Left renal cortex interstitium (tissue), 4 donors: ENCODE results near the gene SIPA1L2. TPM values are rescaled to one million over a fixed set of nuclear protein-coding genes. Genes with fewer than 3 reads are reported as not detected.

Experiments
- DNase-seq, 4 donors: peaks; one replicate each; pipeline ENCODE4 v3.0.0-alpha.2; 2013; ENCODE audit warnings: low read depth in 4 of 4, low spot score in 2 of 4, missing footprints in 1 of 4
- polyA plus RNA-seq, 4 donors: library from polyadenylated mRNA; unstranded; fragments of 120-200 nt; gene quantifications; one replicate each; pipeline ENCODE4 v1.2.1, GENCODE V29; 2013; ENCODE audit not compliant: insufficient read length in 4 of 4

Gene SIPA1L2
- polyA plus RNA-seq, 4 donors: 26.6 to 40.8 (median 30.5) TPM

DNA sequence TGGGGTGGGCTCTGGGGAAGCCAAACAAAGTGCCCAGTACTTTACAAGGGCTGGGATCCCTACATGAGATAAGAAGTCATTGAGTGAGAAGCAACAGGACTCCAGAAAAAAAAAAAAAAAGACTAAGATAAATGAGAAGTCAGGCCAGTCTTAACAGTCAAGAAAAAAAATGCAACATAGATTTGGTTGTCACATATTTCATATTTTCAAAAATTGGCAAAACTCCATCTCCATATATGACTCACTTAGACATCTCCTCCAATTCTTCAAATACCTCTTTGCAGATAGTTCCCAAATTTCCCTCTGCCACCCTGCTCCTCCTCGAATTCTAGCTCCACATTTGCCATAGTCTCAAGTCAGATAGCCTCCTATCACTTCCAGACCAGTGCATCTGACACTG is 20.9 kb upstream of the SIPA1L2 start:
- DNase-seq: no peak

DNA sequence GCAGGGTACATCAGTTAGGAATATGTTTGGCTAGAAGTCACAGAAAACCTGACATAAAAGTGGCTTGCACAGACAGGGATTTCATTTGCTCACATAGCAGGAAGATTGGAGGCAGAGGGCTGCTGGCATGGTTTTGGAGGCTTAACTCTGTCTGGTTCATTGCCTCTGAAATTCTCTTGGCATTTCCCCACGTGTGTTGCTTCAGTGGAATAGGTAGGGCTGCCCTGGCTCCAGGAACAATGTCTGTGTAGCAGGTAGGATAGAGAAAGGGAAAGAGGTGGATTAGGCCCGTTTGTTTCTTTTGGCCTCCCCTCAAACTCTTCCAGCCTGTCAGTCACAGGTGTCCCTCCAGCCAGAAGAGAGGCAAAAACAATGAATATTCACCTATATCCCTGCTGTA is 20.5 kb upstream of the SIPA1L2 start:
- DNase-seq: no peak

DNA sequence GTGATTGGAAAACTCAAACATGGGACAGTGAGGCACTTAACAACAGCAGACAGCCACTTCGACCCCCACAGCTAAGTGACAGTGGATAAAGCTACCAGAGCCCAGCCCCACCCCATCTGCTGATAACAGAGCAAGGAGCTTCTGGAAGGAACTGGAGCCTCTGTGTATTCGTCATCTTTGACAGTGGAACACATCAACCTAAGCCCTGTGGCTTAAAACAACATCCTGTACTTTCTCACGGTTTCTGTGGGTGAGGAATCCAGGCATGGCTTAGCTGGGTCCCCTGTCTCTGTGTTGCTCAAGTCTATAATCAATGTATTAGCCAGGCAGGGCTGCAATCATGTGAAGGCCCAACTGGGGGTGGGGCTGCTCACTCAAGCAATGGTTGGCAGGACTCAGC is 18.4 kb upstream of the SIPA1L2 start:
- DNase-seq: no peak

DNA sequence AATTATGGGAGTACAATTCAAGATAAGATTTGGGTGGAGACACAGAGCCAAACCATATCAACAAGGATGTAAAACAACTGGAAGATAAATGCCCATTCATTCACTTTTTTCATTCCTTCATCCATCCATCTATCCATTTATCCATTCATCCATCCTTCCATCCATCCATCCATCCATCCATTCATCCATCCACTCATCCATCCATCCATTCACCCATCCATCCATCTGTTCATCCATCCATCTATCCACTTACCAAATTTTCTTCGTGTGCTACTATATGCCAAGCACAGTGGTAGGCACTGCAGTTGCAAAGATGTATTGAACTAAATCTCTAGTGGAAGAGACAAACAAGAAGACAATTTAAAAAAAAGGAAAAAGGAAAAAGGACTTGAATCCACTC is 14.3 kb upstream of the SIPA1L2 start:
- DNase-seq: no peak

DNA sequence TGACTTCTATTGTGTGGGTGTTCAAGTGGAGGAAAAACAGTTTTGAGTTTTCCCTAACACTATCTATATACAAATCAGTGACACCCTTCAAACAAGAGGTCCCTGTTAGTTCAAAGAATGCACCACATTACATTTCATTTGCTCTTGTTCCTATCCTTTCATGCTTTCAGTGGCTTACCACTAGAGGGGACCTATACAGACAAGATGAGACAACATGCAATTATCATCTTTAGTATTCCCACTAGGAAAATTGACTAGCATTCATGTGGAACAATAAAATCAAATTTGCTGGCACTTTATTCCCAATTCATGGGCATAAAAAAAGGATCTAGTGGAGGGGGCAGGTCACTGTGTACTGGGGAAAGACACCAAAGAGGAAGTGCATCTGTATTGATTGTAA is 13.3 kb upstream of the SIPA1L2 start:
- no peak for DNase-seq

DNA sequence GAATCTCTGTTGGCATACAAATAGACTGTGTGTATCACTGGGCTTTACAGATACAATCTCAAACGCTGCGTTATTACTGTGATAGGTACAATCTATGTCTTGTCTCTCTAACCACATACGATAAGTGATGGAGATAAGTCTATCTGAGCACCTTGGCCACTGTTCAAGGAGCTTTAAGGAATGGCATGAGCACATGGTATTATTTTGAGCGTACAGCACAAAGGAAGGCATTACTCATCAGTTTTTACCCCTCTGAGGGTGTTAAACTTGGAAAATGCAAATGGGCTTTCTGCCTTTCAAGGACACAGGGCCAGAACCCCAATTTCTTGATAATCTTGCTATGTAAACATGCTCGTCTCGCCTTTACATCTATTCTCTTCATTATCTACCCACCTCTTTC is 11.6 kb upstream of the SIPA1L2 start:
- DNase-seq: no peak

DNA sequence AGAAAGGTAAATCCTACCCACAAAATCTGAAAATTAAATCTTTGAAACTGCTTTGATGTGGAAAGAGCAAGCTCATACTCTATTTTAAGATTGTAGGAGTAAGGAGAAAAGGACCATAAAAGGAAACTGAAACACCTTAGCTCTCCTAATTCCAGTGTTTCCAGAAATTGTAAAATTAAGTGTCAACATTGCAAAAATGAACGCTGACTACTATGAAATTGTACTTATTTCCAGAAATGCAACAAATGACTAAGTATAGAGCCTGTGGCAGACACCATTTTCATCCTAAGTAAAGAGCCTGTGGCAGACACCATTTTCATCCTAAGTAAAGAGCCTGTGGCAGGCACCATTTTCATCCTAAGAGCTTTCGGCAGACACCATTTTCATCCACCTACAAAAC is 6.9 kb upstream of the SIPA1L2 start:
- no peak for DNase-seq

DNA sequence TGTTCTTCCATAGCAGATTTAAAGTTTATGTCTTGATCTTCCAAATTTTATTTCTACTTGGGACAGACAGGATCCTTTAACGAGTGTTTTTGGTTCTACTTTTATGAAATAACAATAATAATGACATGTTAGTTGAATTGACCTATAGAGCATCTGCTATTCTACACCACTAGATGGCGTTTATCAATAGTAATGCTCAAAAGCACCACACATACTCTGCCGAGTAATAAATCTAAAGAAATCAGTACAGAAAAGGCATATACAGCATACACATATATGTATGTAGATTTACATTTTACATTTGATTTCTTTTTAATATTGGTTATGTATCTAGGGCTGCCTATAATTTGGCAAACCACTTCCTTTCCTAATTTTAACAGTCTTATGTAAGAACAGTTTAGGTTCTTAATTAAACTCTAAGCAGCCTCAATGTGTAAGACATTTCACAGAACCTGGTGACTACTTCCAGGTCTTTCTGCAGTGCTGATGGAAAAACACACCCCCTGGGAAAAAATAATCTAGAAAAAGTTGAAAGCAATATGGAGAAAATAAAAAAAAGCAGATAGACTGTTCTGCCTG is 5.9 kb upstream of the SIPA1L2 start:
- DNase-seq: no peak

DNA sequence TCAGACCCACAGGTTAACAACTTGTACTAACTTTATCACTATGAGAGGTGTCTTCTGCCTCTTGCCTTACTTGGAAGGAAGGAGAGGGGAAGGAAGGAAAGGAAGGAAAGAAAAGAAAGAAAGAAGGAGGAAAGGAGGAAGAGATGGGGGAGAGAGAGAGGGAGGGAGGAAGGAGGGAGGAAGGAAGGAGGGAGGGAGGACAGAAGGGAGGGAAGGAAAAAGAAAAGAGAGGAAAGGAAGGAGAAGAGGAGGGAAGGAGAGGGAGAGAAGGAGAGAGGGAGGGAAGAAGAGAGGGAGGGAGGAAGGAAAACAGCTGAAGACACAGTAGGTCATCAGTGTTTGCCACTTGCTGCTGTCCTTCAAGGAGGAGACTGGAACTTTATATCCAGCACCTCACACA is 5.3 kb upstream of the SIPA1L2 start:
- DNase-seq: no peak

DNA sequence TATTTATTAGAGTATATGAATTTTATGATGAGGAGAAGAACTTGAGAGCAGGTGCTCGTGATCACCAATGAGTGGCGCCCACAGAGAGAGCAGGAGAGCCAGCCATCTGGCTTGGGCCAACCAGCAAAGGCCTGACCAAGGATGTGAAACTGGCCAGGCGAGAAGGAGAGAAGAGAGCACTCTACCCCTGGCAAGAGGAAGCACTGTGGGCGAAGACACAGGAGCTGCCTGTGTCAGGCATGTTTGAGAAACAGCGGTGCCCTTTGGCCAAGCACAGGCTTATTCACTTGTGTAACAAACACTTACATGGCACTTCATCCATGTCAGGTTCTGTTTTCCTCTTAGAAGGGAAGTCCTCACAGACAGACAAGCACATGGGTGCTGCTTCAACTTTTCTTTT is 4.2 kb upstream of the SIPA1L2 start:
- DNase-seq: no peak

DNA sequence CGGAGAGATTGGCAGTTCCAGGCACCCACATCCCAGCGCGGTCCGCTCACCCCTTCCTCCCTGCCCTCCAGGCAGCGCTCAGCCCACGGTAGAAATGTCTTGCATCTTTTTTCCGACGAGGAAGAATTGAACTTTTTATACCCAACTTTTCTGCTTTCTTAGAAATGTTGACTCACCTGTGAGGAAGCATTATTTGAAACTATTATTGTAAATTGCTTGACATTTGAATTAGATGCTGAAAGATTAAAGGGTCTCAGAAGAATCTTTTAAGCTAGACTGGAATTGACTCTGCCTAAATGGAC is 912 bp upstream of the SIPA1L2 start:
- no peak for DNase-seq

DNA sequence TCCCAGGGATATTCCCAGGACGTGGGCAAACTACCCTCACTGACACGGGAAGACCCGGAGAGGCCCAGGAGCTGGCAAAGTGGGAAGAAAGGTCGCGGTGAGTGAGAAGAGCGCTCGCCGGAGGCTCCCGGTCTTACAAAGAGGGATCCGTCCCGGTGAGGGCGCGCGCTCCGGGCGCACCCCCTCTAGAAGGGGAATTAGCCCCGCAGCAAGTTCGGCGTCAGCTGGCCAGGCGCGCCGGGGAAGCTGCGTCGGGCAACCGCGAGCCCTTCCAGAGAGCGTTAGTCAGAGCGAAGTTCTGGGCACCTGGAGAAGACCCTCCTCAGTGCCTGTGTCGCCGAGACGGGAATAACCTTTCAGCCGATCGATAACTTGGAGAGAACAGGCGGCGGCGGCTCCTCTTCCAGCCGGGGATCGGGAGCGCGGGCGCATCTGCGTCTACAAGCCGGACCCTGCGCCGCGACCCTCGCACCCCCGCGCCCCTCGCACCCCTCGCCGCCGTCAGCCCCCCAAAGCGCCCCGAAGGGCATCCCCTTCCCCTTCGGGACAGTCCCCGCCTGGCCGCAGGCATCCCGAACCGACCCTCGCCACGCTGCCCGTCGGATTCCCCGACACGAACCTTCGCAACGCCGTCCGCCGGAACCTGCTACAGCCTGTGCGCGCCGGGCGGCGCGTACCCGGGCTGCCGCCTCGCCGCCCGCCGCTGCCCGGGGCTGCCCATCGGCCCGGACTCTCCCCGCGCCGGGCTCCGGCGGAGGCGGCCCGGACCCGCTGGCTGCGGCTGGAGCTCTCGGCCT is 485 bp downstream of the SIPA1L2 start:
- DNase-seq: no peak

DNA sequence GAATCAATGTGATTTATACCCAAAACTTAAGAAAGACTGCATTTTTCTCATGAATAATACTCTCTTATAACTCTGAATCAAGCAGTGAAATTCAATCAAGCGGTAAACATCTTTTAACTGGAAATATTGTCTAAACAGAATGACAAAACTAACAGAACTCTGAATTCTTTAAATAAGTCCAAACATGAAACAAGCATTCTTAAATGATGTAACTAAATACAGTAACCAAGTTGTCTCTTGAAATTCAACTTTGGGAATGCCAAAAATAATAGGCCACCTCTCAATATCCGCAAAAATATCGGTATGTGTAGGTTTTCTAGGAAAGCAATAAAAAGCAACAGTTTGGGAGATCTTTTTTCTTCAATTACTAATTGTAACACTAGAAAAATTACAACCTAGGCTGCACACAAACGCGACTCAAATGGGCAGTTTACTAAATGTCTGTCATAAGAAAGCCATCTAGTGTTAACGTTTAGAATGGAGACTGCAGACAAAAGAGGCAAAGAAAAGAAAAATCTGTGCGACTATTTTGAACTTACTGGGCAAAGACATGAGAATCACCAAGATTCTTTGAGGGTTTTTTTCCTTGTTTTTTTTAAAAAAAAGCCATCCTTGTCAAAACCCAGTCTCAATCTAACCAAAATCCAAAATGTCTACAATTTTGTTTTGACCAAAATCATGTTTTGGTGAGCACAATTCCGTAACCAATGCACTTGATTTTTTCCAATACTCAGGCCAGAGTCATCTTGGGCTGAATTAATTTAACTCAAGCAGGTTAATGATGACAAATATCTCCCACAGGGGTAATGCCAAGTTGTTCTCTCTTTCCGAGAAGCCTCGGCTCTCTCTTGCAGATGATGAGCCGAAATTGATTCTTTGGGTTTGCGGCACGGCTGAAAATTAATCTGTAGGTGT is 1.3 kb downstream of the SIPA1L2 start:
- no peak for DNase-seq

DNA sequence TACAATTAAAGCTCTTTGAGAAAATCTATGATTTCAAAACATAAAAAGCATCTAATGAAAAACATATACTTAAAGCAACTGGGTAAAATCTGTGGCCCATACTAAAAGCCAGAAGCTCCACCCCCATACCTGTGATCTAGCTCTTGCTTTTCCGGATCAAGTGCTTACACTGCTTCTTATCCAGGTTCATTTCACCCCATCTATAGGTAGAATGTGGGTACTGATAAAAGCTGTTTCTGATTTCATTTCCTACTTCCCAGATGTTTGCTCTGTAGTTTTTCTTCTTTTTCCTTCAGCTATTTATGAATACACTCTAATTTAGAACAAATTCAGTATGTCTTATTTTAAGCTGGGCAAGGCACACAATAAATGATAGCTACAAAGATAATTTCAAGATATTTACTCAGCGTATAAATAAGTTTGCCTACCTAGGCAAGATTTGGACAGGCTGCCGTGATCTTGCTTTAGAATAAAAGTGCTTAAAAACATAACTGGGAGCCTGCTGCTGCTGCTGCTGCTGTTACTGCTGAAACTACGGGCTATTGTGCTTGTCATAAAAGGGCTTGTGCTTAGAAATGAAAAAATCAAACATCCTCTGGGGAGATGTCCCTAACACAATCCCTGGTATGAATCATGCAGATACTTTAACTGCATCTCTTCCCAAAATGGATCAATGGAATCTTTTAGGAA is 2.1 kb downstream of the SIPA1L2 start:
- DNase-seq: no peak

DNA sequence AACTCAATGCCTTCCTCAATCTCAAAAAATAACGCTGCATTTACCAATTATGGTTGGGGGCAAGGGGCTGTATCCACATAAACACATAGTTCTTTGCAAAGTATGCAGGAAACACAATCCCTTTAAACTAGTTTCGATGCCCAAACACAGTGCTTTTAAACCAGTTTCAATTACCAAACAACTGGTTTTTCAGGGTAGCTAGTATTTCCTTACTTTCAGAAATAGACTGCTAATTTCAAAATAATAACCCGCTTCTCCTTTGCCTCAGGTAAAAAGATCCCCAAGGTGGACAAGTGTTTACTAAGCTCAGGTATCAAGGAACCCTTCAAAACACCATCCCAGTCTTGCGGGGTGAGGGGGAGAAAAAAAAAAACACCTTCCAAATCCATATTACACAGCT is 2.8 kb downstream of the SIPA1L2 start:
- DNase-seq: no peak

DNA sequence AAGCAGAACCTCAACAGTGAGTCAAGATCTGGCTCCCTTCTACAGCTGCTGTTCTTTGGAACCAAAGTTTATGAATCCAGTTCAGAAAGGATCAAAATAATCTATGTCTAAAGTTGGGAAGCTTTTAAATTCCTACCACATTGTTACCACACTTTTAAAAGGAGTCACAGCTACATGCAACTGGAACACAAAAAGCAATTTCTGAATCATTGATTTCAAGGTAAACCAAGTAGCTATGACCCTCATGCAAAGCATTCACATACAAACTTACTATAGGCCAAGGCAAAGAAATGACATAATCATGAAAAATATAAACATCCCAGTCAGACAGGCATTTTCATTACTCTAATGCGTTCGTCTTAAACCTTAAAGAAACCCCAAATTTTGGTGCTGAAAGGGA is 3.5 kb downstream of the SIPA1L2 start:
- no peak for DNase-seq

DNA sequence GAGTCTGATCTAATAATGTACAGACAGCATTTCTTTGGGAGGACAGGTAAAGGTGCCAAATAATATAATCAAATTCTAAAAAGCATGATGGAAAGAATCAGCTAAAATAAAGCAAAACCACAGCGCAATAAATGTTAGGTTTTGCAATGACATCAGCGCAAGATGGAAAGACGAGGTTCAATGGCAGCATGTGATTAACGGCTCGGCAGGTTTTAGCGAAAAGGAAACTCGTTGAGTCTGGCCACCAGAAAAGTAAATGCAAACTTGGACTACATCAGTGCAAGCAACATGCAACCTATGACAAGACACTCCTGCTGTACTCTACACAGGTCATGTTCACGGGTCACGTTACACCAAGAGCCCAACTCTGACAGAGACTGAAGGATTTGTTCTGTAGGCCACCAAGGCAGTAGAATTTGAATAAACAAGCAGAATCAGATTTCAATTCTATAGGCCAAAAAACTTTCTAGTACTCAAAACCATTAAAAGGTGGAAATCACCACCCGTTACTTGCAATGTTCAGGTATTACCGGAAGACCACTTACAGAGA is 4.5 kb downstream of the SIPA1L2 start:
- DNase-seq: no peak

DNA sequence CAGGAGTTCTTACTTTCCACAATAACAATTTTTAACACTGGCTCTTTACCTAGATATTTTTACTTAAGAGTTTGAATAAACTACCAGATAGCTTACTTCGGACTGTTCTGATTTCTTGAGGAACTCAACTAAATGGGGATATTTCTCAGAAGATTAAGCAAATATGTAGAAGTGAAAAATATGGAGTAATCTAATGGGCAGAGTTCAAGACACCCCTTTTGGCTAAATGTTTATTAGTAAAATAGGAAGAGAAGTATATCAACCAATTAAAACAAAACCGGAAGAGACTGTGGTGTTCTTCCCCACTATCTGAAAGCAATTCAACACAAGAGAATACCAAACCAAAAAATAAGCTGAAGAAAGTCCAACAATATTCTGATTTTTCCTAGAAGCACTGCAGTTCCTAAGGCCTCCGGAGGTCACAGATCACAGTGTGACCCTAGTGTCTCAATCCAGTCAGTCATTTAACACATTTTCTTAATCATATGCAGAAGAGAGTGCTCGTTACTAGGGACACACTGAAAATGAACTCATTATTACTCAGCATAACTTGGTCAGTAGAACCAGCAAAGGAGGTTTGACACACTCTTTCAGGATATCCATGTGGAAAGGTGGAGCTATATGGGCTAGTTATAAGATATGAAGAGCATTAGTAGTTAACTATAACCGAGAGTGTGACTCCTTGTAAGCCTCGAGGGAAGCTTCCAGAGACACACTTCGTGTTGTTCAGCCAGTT is 5.2 kb downstream of the SIPA1L2 start:
- DNase-seq: no peak

DNA sequence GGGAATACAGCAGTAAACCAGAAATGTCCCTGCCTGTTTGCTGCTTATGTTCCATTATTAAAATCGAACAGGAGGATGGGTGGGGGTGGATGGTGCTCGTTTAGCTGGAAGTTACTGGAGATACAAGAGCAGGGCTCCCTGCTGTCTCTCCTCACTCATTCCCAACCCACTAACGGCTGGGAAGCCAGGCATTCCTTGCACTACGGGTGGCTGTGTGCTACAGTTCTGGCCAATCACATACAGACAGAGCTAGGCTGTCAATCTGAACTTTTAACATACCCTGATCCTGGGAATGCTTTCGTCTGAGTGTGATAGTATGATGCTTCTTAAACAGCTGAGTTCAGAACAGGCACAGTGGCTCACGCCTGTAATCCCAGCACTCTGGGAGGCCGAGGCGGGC is 7.0 kb downstream of the SIPA1L2 start:
- DNase-seq: no peak

DNA sequence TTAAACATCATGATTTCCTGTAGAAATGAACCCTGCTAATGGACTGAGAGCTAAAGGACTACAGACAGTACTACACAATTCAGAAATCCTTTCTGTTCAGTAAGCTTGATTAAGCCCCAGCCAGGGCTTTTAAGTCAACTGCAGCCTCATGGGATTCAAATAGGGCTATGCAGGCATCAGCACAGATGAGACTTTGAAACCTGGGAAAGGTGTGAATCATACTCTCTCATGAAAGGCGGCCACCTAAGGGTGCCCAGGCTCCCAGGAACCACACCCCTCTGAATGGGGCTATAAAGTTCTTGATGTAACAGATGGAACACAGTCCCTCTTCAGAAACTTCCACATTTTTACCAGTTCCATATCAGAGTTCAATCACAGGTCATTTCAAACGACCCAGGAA is 7.6 kb downstream of the SIPA1L2 start:
- no peak for DNase-seq
